Activated CD8-positive, alpha-beta T cell treated with anti-CD3 and anti-CD28 coated beads for 36 hours (primary cell): ENCODE results near the gene TRIP6. TPM values are rescaled to one million over a fixed set of nuclear protein-coding genes. Genes with fewer than 3 reads are reported as not detected.

Experiments
- ATAC-seq: fragments of 200-7000 bp; cut with Tn5 transposase; one replicate; pipeline ENCODE4 v1.10.0; 2021; ENCODE audit warnings: mild to moderate bottlenecking, moderate library complexity
- CTCF ChIA-PET: fragments of 350-600 bp; sonication (Branson Sonifier 250); formaldehyde crosslinking; loops from one replicate; lab custom pipeline; 2021; ENCODE audit warnings: antibody characterized with exemption; lab: Charles Lee
- POLR2A ChIA-PET: fragments of 350-600 bp; sonication (Branson Sonifier 250); formaldehyde crosslinking; loops from one replicate; lab custom pipeline; 2021; ENCODE audit warnings: antibody characterized with exemption; lab: Charles Lee
- DNase-seq: peaks from one replicate; pipeline ENCODE4 v3.0.0-alpha.2; 2020
- H3K27ac Mint-ChIP-seq: one replicate; pipeline ENCODE4 v1.8.0; 2021; ENCODE audit warnings: mild to moderate bottlenecking, mixed read lengths
- H3K27me3 Mint-ChIP-seq: one replicate; pipeline ENCODE4 v1.8.0; 2021; ENCODE audit warnings: mixed read lengths
- H3K36me3 Mint-ChIP-seq: one replicate; pipeline ENCODE4 v1.8.0; 2021; ENCODE audit warnings: low read depth, mixed read lengths
- H3K4me1 Mint-ChIP-seq: one replicate; pipeline ENCODE4 v1.8.0; 2021; ENCODE audit warnings: low read depth, mixed read lengths
- H3K4me3 Mint-ChIP-seq: one replicate; pipeline ENCODE4 v1.8.0; 2021; ENCODE audit warnings: mild to moderate bottlenecking, moderate library complexity, mixed read lengths
- H3K9me3 Mint-ChIP-seq: one replicate; pipeline ENCODE4 v1.8.0; 2021; ENCODE audit warnings: mixed read lengths
- CTCF ChIP-seq: fragments of 200-600 bp; IDR thresholded peaks from one replicate; pipeline ENCODE4 v1.8.0; 2022; ENCODE audit warnings: antibody characterized with exemption, mild to moderate bottlenecking
- intact Hi-C: fragments of 100-400 bp; cut with micrococcal nuclease; formaldehyde crosslinking; loops from one replicate; pipeline ENCODE4 v1.10.0; 2022
- total RNA-seq, 2 experiments: library from RNA; stranded (reverse); gene quantifications; one replicate each; pipeline ENCODE4 v1.2.3, GENCODE V29; 2021

TRIP6 gene
- total RNA-seq, 2 experiments from 2014 or later = 27.5 to 28.4 TPM

GRCh38 chr7:100894860-100895700 lies 27.9 kb downstream of the TRIP6 start:
- Mint-ChIP-seq H3K27ac (no peak overlapping the region), H3K4me1 (peaks cover 14% of the 10 kb centered on the region), H3K9me3 (no peaks in the 10 kb centered on the region), H3K4me3 (peak overlapping the region; percentile 17), H3K27me3 (peaks cover 45% of the 10 kb centered on the region), H3K36me3 (no peaks in the 10 kb centered on the region)
- ChIA-PET POLR2A (interaction anchor here (1.3 kb wide), 1 partner anchor 19 kb away, joined by 4 read pairs; no protein-coding TSS in a partner anchor), CTCF (interaction anchor here (0.6 to 2.9 kb wide), 15 partner anchors 8 to 297 kb away, joined by 3 to 15 read pairs (median 4); partner anchors contain the start of gene TRIM56)
- TF ChIP-seq CTCF = peak; percentile 94
- DNase-seq (peak; percentile 72), ATAC-seq (peak; percentile 22)
- intact Hi-C loops = loop anchor here (5.0 kb wide), 1 partner anchor 182 kb away; no protein-coding TSS in a partner anchor

- intact Hi-C loops = loop anchor here (5.0 kb wide), 1 partner anchor 182 kb away; no protein-coding TSS in a partner anchor
- no peak for TF ChIP-seq CTCF
- ChIA-PET POLR2A (no interaction called here), CTCF (interaction anchor here (1.2 to 2.9 kb wide), 5 partner anchors 49 to 181 kb away, joined by 3 to 15 read pairs (median 4); no protein-coding TSS in a partner anchor)
- ATAC-seq (peak; percentile 7), DNase-seq (no peak)
- H3K9me3 Mint-ChIP-seq = no peaks in the 10 kb centered on the region
- H3K4me3 Mint-ChIP-seq = peak within 1 kb of the TSS; percentile 39
- peaks cover 12% of the 10 kb centered on the region for H3K4me1 Mint-ChIP-seq
- H3K36me3 Mint-ChIP-seq = no peaks in the 10 kb centered on the region
- no peak within 1 kb of the TSS for H3K27ac Mint-ChIP-seq
- peaks cover 45% of the 10 kb centered on the region for H3K27me3 Mint-ChIP-seq
These were observed 28.4 kb downstream of the TRIP6 start, which contains the start of gene ACHE for GRCh38 chr7:100895701-100895955. Gene ACHE, minus strand, starts transcription at chr7:100895888. Its CDS starts 1,656 bp downstream, at chr7:100894232.

GRCh38 chr7:100895956-100896731 lies 29.0 kb downstream of the TRIP6 start:
- ChIA-PET POLR2A (no interaction called here), CTCF (interaction anchor here (1.2 to 2.9 kb wide), 5 partner anchors 48 to 181 kb away, joined by 3 to 15 read pairs (median 4); no protein-coding TSS in a partner anchor)
- Mint-ChIP-seq H3K36me3 (no peaks in the 10 kb centered on the region), H3K9me3 (no peaks in the 10 kb centered on the region), H3K27ac (no peak overlapping the region), H3K4me3 (peak overlapping the region; percentile 39), H3K4me1 (peaks cover 10% of the 10 kb centered on the region), H3K27me3 (peaks cover 49% of the 10 kb centered on the region)
- DNase-seq (peak; percentile 46), ATAC-seq (peak; percentile 35)
- intact Hi-C loops = loop anchor here (2.0 to 5.0 kb wide), 2 partner anchors 163 to 181 kb away; no protein-coding TSS in a partner anchor
- TF ChIP-seq CTCF = no peak

DNA sequence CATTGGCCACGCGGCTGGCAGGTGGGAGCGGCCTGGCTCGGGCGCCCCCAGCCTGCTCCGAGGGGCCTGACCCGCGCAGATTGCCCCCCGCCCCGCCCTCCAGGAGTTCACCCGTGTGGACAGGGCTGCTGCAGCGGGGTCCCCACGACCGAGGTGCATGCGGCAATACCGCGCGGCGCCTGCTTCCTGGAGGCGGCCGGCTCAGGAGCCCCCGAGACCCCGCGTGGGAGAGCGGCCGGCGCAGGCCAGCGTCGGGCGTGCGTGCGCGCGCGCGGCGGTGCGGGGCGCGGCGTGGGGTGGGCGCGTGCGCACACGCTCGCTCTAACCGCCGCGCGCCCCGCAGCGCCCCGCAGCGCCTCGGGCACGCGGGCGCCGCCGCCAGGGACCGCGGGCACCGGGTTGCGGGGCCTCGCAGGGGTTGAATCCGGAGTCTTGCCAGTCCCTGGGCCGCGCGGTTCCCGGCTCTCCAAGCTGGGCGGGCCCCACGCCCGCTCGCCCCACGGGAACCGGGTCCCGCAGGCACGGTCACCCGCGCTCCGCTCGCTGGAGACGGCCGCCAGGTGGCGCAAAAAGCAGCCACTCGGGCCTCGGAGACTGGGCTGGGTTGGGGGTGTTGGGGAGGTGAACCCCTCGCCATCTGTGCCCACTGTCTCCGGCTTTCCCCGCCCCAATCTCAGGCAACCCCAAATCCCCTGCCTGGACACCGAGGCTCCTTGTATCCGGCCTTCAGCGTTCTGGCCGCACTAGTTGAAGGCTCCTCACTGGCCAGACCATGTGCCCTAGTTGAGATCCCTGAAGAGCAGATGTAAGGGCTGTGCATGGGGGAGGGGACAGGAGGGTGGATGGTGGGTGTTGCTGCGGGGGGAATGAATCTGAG lies 29.8 kb downstream of the TRIP6 start:
- Mint-ChIP-seq H3K27me3 (peaks cover 43% of the 10 kb centered on the region), H3K36me3 (no peaks in the 10 kb centered on the region), H3K4me3 (peak overlapping the region; percentile 8), H3K4me1 (peaks cover 7% of the 10 kb centered on the region), H3K27ac (no peak overlapping the region), H3K9me3 (no peaks in the 10 kb centered on the region)
- ATAC-seq (peak; percentile 55), DNase-seq (peak; percentile 62)
- ChIA-PET POLR2A (no interaction called here), CTCF (interaction anchor here (1.0 to 2.2 kb wide), 4 partner anchors 8 to 162 kb away, joined by 3 to 19 read pairs (median 5); partner anchors contain the start of gene UFSP1)
- TF ChIP-seq CTCF = peak; percentile 74
- intact Hi-C loops = loop anchor here (2.0 to 5.0 kb wide), 2 partner anchors 162 to 180 kb away; no protein-coding TSS in a partner anchor
